Fibroblast of skin of left quadriceps (primary cell): Measurements from ENCODE around the gene DMRTA2.
A peak's percentile ranks its signal among the peaks of the same experiment; 100 is the strongest.
"Not testable (repeated sequence)": the region's sequence is repeated elsewhere in the genome, so short reads cannot be mapped to it uniquely, and the experiment has no call there.

ENCODE experiments used
- DNase-seq, 2 experiments: peaks; one replicate each; pipeline ENCODE4 v3.0.0-alpha.2; 2013; ENCODE audit warnings: low read depth in 2 of 2

The DMRTA2 gene

DNA sequence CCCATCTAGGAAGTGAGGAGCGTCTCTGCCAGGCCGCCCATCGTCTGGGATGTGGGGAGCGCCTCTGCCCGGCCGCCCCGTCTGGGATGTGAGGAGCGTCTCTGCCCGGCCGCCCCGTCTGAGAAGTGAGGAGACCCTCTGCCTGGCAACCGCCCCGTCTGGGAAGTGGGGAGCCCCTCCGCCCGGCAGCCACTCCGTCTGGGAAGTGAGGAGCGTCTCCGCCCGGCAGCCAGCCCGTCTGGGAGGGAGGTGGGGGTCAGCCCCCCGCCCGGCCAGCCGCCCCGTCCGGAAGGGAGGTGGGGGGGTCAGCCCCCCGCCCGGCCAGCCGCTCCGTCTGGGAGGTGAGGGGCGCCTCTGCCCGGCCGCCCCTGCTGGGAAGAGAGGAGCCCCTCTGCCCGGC, 41.7 kb downstream of the DMRTA2 start:
- not testable (repeated sequence) for DNase-seq

DNA sequence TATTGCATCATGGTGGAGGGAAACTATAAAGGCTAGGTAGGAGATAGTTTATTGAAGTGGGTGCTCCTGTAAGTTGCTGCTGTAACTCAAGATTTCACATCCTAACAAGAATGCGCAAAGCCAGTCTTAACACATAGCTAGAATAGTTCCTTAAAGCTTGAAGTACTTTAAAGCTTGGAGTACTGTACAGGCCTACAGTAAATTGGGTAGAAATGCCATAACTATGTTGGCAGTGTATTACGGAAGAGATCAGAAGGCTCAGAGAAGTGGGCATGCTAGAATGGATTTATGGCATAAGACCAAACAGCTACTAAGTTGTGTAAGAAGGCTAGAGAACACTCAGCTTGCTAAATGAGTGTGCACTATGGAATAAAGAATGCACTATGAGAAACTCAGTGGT, 44.5 kb downstream of the DMRTA2 start:
- DNase-seq = no peak

DNA sequence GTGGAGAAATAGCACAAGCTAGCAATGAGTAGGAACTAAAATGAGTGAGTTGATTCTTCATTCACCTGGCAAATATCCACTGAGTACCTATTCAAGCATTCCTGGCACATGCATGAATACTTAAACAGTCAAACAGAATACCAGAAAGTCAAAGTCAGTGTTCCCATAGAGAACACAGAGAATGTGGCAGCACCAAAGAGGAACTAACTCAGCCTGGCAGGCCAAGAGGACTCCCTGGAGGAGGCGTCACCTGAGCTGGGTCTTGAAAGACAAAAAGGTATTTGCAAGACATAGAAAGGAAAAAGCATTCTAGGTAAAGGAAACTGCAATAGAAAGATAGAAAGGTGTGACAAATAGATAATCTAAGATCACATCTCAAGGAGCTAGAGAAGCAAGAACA, 49.7 kb downstream of the DMRTA2 start:
- DNase-seq = no peak

DNA sequence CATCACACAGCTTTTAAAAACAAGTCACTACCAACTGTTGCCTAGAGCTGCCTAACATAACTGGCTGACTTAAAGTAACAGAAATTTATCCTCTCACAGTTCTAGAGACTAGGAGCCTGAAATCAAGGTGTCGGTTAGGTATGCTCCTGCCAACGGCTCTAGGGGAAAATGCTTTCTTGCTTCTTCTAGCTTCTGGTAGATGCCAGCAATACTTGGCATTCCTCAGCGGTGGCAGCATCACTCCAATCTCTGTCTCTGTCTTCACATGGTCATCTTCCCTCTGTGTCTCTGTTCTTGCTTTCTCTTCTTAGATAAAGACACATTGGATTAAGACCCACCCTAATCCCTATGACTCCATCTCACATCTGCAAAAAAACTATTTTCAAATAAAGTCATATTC, 51.5 kb downstream of the DMRTA2 start:
- DNase-seq = no peak

DNA sequence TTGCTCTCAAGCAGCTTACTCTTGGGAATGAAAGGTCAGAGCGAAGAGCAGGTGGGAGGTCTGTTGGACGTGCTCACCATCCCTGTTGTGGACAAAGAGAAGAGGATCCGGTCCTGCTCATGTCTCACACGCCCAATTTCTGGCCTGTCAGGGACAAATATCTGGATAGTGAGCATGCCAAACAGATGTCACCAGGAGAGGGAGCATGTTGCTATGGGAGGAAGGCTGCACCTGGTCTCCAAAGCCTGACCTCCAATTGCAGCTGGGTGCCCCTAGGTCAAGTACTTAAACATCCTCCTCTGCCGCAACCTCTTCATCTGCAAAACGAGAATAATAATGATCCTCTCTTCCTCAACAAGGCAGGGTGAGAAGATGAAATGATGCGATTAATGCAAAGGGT, 53.4 kb downstream of the DMRTA2 start:
- no peak for DNase-seq

DNA sequence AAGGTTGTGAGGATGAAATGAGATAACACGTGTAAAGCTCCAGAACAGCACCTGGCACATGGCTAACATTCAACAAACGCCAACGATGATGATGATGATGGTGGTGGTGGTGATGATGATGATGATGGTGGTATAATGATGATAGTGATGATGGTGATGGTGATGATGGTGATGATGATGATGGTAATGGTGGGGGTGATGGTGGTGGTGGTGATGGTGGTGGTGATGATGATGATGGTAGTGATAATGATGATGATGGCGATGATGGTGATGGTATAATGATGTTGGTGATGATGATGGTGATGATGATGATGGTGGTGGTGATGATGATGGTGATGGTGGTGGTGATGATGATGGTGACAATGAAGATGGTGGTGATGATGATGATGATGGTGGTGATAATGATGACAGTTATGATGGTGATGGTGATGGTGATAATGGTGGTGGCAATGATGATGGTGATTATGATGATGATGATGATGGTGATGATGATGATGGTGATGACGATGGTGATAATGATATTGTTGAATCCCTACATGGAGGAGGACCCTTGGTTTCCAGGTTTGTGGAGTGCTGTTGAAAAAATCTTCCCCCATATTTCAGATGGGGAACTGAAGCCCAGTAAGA, 54.1 kb downstream of the DMRTA2 start:
- no peak for DNase-seq

DNA sequence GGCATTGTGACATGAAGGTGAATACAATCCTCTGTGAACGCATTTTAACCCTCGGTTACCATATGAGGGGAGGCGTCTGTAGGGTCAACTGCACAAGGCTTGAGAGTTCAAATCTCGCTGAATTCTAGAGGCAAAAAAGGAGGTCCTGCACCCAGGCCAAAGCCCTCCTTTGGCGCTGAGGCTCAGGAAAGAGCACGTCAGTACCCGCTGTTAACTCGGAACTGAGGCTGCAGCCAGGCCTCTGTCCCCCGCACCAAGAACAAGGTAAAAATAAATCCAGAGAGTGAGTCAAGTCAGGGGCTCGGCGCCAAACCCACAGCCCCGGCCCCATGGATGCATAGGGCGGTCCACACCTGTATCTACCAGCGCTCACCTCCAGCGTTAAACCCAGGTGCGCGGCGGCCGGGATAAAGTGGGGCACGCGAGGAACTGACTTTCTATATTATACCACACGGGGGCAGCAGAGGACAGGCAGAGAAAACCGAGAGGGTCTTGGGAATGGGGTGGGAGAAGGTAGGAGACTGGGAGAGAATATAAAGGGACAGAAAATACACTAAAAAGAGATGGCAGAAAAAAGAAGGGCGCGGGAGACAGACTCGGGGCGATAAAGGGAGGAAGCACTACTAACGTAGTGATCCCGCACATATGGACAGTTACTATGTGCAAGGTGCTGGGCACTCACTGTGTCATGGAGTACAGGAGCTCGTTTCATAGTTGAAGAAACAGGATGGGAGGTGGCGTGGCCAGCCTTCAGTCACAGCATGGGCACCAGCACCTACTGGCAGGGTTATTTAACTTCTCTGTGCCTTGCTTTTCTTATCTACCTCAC, 54.9 kb downstream of the DMRTA2 start:
- peak in 1 of 2 experiments; percentile 1 for DNase-seq
